WTC11 (cell line): ENCODE data around the gene FGFR2.

Source experiments
- CTCF ChIP-seq: fragments of 200-600 bp; IDR thresholded peaks from 2 replicates; pipeline ENCODE4 v1.8.0; 2022; ENCODE audit warnings: antibody characterized with exemption
- FOXK1 ChIP-seq: sonication (generic); formaldehyde crosslinking; IDR thresholded peaks from 2 replicates; pipeline ENCODE4 v1.8.0; 2022; ENCODE audit warnings: mild to moderate bottlenecking, moderate library complexity, missing genetic modification reagents
- ZBTB43 ChIP-seq: sonication (generic); formaldehyde crosslinking; IDR thresholded peaks from 2 replicates; pipeline ENCODE4 v1.8.1; 2023; ENCODE audit warnings: mild to moderate bottlenecking, missing genetic modification reagents
- ZNF232 ChIP-seq: sonication (generic); formaldehyde crosslinking; IDR thresholded peaks from 2 replicates; pipeline ENCODE4 v1.8.0; 2022; ENCODE audit warnings: mild to moderate bottlenecking, missing genetic modification reagents
- TF ChIP-seq, protein P1 (sequence below): sonication (generic); formaldehyde crosslinking; IDR thresholded peaks from 2 replicates; pipeline ENCODE4 v1.8.0; 2022; ENCODE audit warnings: mild to moderate bottlenecking, missing genetic modification reagents
- TF ChIP-seq, protein P2 (sequence below): sonication (generic); formaldehyde crosslinking; IDR thresholded peaks from 2 replicates; pipeline ENCODE4 v1.8.1; 2022; ENCODE audit warnings: mild to moderate bottlenecking, missing genetic modification reagents, moderate library complexity, borderline replicate concordance
- TF ChIP-seq, protein P3 (sequence below): sonication (generic); formaldehyde crosslinking; IDR thresholded peaks from 2 replicates; pipeline ENCODE4 v1.8.1; 2023; ENCODE audit warnings: mild to moderate bottlenecking, missing genetic modification reagents, moderate library complexity

- TF ChIP-seq CTCF (no peak), ZBTB43 (CRISPR knock-in tag) (no peak), ZNF232 (no peak), FOXK1 (CRISPR knock-in tag) (no peak)
- TF ChIP-seq, protein P1, sequence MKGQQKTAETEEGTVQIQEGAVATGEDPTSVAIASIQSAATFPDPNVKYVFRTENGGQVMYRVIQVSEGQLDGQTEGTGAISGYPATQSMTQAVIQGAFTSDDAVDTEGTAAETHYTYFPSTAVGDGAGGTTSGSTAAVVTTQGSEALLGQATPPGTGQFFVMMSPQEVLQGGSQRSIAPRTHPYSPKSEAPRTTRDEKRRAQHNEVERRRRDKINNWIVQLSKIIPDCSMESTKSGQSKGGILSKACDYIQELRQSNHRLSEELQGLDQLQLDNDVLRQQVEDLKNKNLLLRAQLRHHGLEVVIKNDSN (CRISPR knock-in tag), result no peak
- TF ChIP-seq, protein P2, sequence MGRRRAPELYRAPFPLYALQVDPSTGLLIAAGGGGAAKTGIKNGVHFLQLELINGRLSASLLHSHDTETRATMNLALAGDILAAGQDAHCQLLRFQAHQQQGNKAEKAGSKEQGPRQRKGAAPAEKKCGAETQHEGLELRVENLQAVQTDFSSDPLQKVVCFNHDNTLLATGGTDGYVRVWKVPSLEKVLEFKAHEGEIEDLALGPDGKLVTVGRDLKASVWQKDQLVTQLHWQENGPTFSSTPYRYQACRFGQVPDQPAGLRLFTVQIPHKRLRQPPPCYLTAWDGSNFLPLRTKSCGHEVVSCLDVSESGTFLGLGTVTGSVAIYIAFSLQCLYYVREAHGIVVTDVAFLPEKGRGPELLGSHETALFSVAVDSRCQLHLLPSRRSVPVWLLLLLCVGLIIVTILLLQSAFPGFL (CRISPR knock-in tag), result no peak
- TF ChIP-seq, protein P3, sequence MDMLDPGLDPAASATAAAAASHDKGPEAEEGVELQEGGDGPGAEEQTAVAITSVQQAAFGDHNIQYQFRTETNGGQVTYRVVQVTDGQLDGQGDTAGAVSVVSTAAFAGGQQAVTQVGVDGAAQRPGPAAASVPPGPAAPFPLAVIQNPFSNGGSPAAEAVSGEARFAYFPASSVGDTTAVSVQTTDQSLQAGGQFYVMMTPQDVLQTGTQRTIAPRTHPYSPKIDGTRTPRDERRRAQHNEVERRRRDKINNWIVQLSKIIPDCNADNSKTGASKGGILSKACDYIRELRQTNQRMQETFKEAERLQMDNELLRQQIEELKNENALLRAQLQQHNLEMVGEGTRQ (CRISPR knock-in tag), result no peak
Measured at GRCh38 chr10:121450247-121450646, 148.0 kb downstream of the FGFR2 start.
